Measurements from ENCODE around the gene FJX1. TPM values are rescaled to one million over a fixed set of nuclear protein-coding genes. Genes with fewer than 3 reads are reported as not detected.

Gene FJX1
- total RNA-seq, 1 experiment from 2014 or later = 71.4 TPM

- Histone ChIP-seq H4K20me1 (ENCODE audit: low read length) (no peaks in the 10 kb centered on the region), H3K27me3 (ENCODE audit: low read length) (no peaks in the 10 kb centered on the region), H3K27ac (ENCODE audit: low read length) (no peak overlapping the region), H3K9ac (ENCODE audit: low read length) (no peak overlapping the region), H3K36me3 (ENCODE audit: low read depth, low read length) (no peaks in the 10 kb centered on the region), H3K9me3 (ENCODE audit: low read length) (no peaks in the 10 kb centered on the region), H3F3A (ENCODE audit: low read length, unreplicated experiment) (no peaks in the 10 kb centered on the region), H3K4me1 (ENCODE audit: insufficient read depth, low read length) (peaks cover 50% of the 10 kb centered on the region), H3K79me2 (ENCODE audit: low read length) (no peaks in the 10 kb centered on the region), H3K4me3 (ENCODE audit: low read length) (no peak overlapping the region), H2AFZ (ENCODE audit: low read length) (no peak overlapping the region), H3K9me2 (replicated peaks; ENCODE audit: low read length) (no peaks in the 10 kb centered on the region), H3K4me2 (ENCODE audit: low read length) (no peak overlapping the region)
- BruUV-seq (replicated peaks) = no TSS peak
- DNase-seq (peak; percentile 22), ATAC-seq (peak; percentile 21; the same call in 1 of the 2 replicates)
- intact Hi-C loops (cut with micrococcal nuclease) = no loop called here
- CTCF ChIA-PET = no interaction called here
- TF ChIP-seq, protein P1, sequence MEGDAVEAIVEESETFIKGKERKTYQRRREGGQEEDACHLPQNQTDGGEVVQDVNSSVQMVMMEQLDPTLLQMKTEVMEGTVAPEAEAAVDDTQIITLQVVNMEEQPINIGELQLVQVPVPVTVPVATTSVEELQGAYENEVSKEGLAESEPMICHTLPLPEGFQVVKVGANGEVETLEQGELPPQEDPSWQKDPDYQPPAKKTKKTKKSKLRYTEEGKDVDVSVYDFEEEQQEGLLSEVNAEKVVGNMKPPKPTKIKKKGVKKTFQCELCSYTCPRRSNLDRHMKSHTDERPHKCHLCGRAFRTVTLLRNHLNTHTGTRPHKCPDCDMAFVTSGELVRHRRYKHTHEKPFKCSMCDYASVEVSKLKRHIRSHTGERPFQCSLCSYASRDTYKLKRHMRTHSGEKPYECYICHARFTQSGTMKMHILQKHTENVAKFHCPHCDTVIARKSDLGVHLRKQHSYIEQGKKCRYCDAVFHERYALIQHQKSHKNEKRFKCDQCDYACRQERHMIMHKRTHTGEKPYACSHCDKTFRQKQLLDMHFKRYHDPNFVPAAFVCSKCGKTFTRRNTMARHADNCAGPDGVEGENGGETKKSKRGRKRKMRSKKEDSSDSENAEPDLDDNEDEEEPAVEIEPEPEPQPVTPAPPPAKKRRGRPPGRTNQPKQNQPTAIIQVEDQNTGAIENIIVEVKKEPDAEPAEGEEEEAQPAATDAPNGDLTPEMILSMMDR (conservative IDR thresholded peaks at IDR 0.05; ENCODE audit: low read depth, low read length) = no peak
- no peak for TF ChIP-seq EZH2phosphoT487 (IDR thresholded peaks at IDR 0.05; ENCODE audit: borderline replicate concordance, low read length)
- no peak for TF ChIP-seq EZH2 (IDR thresholded peaks at IDR 0.05; ENCODE audit: low read length, unreplicated experiment)
- POLR2A ChIA-PET (ENCODE audit: unreplicated experiment) = no interaction called here
Measured at GRCh38 chr11:35583126-35583525, 35.1 kb upstream of the FJX1 start.

- peak overlapping the region; percentile 50 for H3K27ac ChIP-seq (ENCODE audit: low read length)
- DNase-seq = peak; percentile 6
- peaks cover 57% of the 10 kb centered on the region for H3K4me1 ChIP-seq (ENCODE audit: insufficient read depth, low read length)
Measured at GRCh38 chr11:35583843-35584242, 34.4 kb upstream of the FJX1 start.

DNA sequence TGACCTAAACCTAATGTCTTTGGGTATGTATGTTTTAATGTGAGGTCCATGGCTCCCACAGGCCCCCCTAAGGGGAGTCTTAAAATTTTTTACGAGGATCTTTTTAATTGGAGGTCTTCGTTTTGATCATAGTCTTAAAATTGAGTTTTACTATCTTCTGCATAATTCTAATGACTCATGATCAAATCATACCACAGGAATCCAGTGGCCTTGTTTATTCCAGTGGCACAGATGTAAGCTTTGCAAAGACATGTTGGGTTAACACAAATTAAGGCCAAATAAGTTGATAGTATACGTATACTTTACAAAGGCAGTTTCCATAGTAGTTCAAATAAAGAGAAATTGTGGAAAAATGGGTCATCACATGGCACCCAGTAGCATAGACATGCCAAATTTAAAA is 33.9 kb upstream of the FJX1 start:
- Histone ChIP-seq H3K9ac (ENCODE audit: low read length) (no peak overlapping the region), H3K4me1 (ENCODE audit: insufficient read depth, low read length) (peaks cover 60% of the 10 kb centered on the region), H3K27ac (ENCODE audit: low read length) (peak overlapping the region; percentile 50), H3K9me3 (ENCODE audit: low read length) (no peaks in the 10 kb centered on the region), H3K36me3 (ENCODE audit: low read depth, low read length) (no peaks in the 10 kb centered on the region), H3K9me2 (replicated peaks; ENCODE audit: low read length) (no peaks in the 10 kb centered on the region), H3K4me3 (ENCODE audit: low read length) (no peak overlapping the region), H3F3A (ENCODE audit: low read length, unreplicated experiment) (no peaks in the 10 kb centered on the region), H2AFZ (ENCODE audit: low read length) (no peak overlapping the region), H4K20me1 (ENCODE audit: low read length) (no peaks in the 10 kb centered on the region), H3K4me2 (ENCODE audit: low read length) (peak overlapping the region; percentile 28), H3K79me2 (ENCODE audit: low read length) (no peaks in the 10 kb centered on the region), H3K27me3 (ENCODE audit: low read length) (no peaks in the 10 kb centered on the region)
- no TSS peak for BruUV-seq (replicated peaks)
- DNase-seq = peak; percentile 77
- TF ChIP-seq, protein P1 (conservative IDR thresholded peaks at IDR 0.05; ENCODE audit: low read depth, low read length) = no peak
- TF ChIP-seq EZH2 (IDR thresholded peaks at IDR 0.05; ENCODE audit: low read length, unreplicated experiment) = no peak
- TF ChIP-seq EZH2phosphoT487 (IDR thresholded peaks at IDR 0.05; ENCODE audit: borderline replicate concordance, low read length) = no peak
- POLR2A ChIA-PET (ENCODE audit: unreplicated experiment) = no interaction called here
- peak; percentile 65 for ATAC-seq
- intact Hi-C loops (cut with micrococcal nuclease) = no loop called here
- CTCF ChIA-PET = no interaction called here

More at GRCh38 chr11:35583843-35584242, 34.4 kb upstream of the FJX1 start:
- Histone ChIP-seq H3K36me3 (ENCODE audit: low read depth, low read length) (no peaks in the 10 kb centered on the region), H3K4me2 (ENCODE audit: low read length) (peak overlapping the region; percentile 28), H4K20me1 (ENCODE audit: low read length) (no peaks in the 10 kb centered on the region), H3K9me2 (replicated peaks; ENCODE audit: low read length) (no peaks in the 10 kb centered on the region), H2AFZ (ENCODE audit: low read length) (no peak overlapping the region), H3K4me3 (ENCODE audit: low read length) (no peak overlapping the region), H3F3A (ENCODE audit: low read length, unreplicated experiment) (no peaks in the 10 kb centered on the region), H3K9ac (ENCODE audit: low read length) (peak overlapping the region; percentile 1; the same call in 1 of the 2 replicates), H3K27me3 (ENCODE audit: low read length) (no peaks in the 10 kb centered on the region), H3K9me3 (ENCODE audit: low read length) (no peaks in the 10 kb centered on the region), H3K79me2 (ENCODE audit: low read length) (no peaks in the 10 kb centered on the region)
- TF ChIP-seq EZH2 (IDR thresholded peaks at IDR 0.05; ENCODE audit: low read length, unreplicated experiment) = no peak
- no peak for TF ChIP-seq EZH2phosphoT487 (IDR thresholded peaks at IDR 0.05; ENCODE audit: borderline replicate concordance, low read length)
- TF ChIP-seq, protein P1 (conservative IDR thresholded peaks at IDR 0.05; ENCODE audit: low read depth, low read length) = no peak
- POLR2A ChIA-PET (ENCODE audit: unreplicated experiment) = no interaction called here
- CTCF ChIA-PET = no interaction called here
- ATAC-seq = peak; percentile 7
- BruUV-seq (replicated peaks) = no TSS peak
- intact Hi-C loops (cut with micrococcal nuclease) = no loop called here

Data from PC-3 (cell line).